ENCODE results near the gene FBXL5.

The FBXL5 gene

GRCh38 chr4:15655223-15656037, at the start of gene FBXL5:
Gene FBXL5, minus strand, starts transcription at chr4:15655357. Its CDS starts 70 bp downstream, at chr4:15655287.
- peak within 1 kb of the TSS; percentile 94 to 100 (median 99) for H3K27ac ChIP-seq
- H3K4me3 ChIP-seq = peak within 1 kb of the TSS; percentile 63 to 83 (median 73)

DNA sequence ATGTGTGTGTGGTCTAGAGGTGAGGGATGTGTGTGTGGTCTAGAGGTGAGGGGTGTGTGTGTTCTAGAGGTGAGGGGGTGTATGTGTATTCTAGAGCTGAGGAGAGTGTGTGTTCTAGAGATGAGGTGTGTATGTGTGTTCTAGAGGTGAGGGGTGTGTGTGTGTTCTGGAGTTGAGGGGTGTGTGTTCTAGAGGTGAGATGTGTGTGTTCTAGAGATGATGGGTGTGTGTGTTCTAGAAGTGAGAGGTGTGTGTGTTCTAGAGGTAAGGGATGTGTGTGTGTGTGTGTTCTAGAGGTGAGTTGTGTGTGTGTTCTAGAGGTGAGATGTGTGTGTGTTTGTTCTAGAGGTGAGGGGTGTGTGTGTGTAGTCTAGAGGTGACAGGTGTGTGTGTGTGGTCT, 49.0 kb upstream of the FBXL5 start:
- Histone ChIP-seq H3K27ac (no peak overlapping the region), H3K4me3 (no peak overlapping the region)

DNA sequence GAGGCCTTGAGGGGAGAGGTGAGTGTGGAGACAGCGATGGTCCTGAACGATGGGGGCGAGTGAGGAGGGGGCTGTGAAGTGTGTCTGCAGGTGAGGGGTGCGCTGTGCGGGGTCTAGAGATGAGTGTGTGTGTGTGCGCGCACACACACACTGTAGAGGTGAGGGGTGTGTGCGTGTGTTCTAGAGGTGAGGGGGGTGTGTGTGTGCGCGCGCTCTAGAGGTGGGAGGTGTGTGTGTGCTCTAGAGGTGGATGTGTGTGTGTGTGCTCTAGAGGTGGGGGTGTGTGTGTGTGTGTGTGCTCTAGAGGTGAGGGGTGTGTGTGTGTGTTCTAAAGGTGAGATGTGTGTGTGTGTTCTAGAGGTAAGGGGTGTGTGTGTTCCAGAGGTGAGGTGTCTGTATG, 48.3 kb upstream of the FBXL5 start:
- peak overlapping the region in 9 of 21 experiments; percentile 15 to 75 (median 57) for H3K27ac ChIP-seq
- peak overlapping the region in 6 of 7 experiments; percentile 20 to 51 (median 34) for H3K4me3 ChIP-seq

DNA sequence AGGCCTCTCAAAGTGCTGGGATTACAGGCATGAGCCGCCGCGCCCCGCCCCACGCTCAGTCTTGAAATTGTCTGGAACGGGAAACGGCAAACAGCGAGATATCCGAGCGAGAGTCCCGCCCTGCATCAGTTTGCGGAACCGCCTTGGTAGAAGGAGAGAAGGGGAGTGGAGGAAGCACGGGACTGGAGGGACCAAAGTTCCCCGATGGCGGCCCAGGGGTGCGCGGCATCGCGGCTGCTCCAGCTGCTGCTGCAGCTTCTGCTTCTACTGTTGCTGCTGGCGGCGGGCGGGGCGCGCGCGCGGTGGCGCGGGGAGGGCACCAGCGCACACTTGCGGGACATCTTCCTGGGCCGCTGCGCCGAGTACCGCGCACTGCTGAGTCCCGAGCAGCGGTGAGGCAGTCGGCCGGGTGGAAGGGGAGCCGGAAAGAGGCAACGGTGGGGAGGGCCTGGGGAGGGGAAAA, 47.8 kb upstream of the FBXL5 start, which contains the start of gene BST1:
Gene BST1, plus strand, starts transcription at position 125 of the 463 bp plus-strand sequence. Its CDS starts 80 bp downstream, at position 205.
- Histone ChIP-seq H3K27ac (peak within 1 kb of the TSS in 10 of 21 experiments; percentile 15 to 75 (median 51)), H3K4me3 (peak within 1 kb of the TSS; percentile 20 to 51 (median 33))

GRCh38 chr4:15696866-15697265, 41.7 kb upstream of the FBXL5 start:
- H3K27ac ChIP-seq = no peak overlapping the region
- H3K4me3 ChIP-seq = no peak overlapping the region

GRCh38 chr4:15695729-15696128, 40.6 kb upstream of the FBXL5 start:
- H3K4me3 ChIP-seq = no peak overlapping the region
- H3K27ac ChIP-seq = no peak overlapping the region

- H3K4me3 ChIP-seq = no peak overlapping the region
- H3K27ac ChIP-seq = no peak overlapping the region
These were observed 40.1 kb upstream of the FBXL5 start for GRCh38 chr4:15695240-15695699.

DNA sequence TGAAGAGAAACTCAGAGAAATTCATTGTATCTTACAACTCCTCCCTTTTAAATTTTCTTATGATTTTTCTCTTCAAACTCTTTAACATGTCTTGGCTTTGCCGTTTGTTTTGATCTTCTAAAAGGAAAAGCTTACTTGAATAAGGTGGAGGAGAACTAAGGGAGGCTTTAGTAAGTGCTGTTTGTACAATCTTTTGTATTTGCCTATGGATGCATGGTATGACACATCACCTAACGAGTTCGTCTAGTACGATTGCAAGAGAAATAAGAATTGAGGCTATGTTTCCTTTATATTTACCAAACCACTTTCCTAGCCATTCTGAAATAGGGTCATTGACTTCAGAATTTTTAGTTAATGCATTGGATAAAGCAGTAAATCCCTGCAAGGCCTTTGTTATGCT, 39.3 kb upstream of the FBXL5 start:
- no peak overlapping the region for H3K4me3 ChIP-seq
- H3K27ac ChIP-seq = no peak overlapping the region

GRCh38 chr4:15692602-15693001, 37.4 kb upstream of the FBXL5 start:
- Histone ChIP-seq H3K4me3 (no peak overlapping the region), H3K27ac (no peak overlapping the region)

GRCh38 chr4:15691346-15692135, 36.4 kb upstream of the FBXL5 start:
- Histone ChIP-seq H3K4me3 (no peak overlapping the region), H3K27ac (peak overlapping the region in 7 of 21 experiments; percentile 4 to 56 (median 30))

- Histone ChIP-seq H3K4me3 (no peak overlapping the region), H3K27ac (peak overlapping the region in 4 of 21 experiments; percentile 1 to 56 (median 20))
These were observed 35.1 kb upstream of the FBXL5 start for GRCh38 chr4:15690020-15690809.

DNA sequence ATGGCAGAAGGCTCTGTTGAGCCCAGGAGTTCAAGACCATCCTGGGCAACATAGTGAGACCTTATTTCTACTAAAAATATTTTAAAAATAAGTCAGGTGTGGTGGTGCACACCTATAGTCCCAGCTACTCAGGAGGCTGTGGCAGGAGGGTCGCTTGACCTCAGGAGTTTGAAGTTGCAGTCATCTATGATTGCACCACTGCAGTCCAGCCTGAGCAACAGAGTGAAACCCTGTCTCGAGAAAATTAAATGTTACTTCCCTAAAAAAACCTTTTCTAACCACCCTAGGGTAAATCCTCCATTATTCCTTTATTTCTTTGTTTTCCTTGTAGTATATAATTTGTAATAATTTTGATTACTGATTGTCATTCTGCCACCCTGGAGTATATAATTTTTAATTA, 34.4 kb upstream of the FBXL5 start:
- H3K27ac ChIP-seq = peak overlapping the region in 2 of 21 experiments; percentile 1 to 56

DNA sequence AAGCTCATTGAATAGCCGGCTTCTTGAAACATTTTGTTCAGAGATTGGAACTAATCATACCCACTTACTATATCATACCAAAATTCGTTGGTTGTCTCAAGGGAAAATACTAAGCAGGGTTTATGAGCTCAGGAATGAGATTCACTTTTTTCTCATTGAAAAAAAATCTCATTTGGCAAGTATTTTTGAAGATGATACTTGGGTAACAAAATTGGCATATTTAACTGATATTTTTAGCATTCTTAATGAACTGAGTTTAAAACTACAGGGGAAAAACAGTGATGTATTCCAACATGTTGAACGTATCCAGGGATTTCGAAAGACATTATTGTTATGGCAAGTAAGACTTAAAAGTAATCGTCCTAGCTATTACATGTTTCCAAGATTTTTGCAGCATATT, 32.9 kb upstream of the FBXL5 start:
- no peak overlapping the region for H3K27ac ChIP-seq
- H3K4me3 ChIP-seq = no peak overlapping the region

More for the DNA sequence above, 34.4 kb upstream of the FBXL5 start:
- no peak overlapping the region for H3K4me3 ChIP-seq

DNA sequence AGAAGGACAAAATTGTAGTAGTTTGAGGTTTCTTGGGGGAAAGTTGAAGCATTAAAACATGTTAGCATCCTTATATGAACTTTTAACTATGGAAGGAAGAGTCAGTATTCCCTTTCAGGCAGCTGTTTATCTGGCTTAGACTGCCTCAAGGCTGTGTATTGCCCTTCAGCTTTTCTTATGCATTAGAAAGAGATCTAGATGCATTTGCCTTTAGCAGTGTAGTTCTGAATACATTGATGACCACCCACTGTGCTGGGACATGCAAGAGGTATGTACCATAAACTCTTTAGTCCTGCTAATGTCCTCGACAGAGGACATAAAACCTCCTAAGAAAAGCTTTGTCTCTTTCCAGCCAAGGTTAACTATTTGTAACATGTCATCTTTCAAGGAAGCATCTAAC, 29.3 kb upstream of the FBXL5 start:
- Histone ChIP-seq H3K27ac (no peak overlapping the region), H3K4me3 (no peak overlapping the region)

- H3K27ac ChIP-seq = peak overlapping the region in 8 of 21 experiments; percentile 92 to 98 (median 94)
- peak overlapping the region in 2 of 7 experiments; percentile 61 to 66 for H3K4me3 ChIP-seq
These were observed 28.0 kb upstream of the FBXL5 start for GRCh38 chr4:15683143-15683495.

DNA sequence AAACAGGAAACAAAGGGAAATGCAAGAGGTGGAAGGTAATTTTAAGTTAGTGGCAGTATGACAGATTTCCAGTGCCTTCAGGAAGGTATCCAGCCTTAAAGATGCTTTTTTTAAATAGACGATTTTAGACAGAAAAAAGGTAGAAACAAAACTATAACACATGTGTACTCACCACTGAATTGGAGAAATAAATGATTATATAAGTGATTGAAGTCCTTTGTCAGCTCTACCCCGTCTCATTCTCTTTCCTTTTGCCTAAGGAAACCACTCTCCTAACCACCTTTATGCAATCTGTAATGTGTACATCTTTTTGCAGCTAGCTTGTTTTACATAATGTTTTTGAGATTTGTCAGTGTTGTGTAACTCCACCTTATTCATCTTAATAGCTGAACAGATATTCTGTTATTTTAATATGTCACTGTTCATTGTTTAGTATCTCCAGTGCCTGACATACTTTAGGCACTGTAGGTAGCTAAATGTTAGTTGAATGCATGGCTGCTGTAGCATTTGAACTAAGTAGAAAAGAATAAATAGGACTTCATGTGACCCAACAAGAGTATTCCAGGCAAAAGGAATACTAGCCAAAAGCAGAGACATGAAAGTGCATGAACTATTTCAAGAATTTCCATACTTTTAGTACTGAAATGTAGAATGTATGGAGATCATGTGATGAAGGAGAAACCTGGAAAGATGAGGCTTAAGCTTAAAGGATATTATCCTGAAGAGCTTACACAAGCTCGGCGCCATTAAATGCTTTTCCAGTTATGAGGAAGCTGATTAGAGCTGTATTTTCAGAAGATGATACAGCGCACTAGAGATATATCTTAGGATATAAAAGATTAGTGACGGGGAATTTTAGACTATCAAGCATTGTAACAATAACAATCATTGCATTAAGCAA, 27.3 kb upstream of the FBXL5 start:
- peak overlapping the region; percentile 59 to 82 (median 66) for H3K4me3 ChIP-seq
- peak overlapping the region; percentile 63 to 98 (median 93) for H3K27ac ChIP-seq

DNA sequence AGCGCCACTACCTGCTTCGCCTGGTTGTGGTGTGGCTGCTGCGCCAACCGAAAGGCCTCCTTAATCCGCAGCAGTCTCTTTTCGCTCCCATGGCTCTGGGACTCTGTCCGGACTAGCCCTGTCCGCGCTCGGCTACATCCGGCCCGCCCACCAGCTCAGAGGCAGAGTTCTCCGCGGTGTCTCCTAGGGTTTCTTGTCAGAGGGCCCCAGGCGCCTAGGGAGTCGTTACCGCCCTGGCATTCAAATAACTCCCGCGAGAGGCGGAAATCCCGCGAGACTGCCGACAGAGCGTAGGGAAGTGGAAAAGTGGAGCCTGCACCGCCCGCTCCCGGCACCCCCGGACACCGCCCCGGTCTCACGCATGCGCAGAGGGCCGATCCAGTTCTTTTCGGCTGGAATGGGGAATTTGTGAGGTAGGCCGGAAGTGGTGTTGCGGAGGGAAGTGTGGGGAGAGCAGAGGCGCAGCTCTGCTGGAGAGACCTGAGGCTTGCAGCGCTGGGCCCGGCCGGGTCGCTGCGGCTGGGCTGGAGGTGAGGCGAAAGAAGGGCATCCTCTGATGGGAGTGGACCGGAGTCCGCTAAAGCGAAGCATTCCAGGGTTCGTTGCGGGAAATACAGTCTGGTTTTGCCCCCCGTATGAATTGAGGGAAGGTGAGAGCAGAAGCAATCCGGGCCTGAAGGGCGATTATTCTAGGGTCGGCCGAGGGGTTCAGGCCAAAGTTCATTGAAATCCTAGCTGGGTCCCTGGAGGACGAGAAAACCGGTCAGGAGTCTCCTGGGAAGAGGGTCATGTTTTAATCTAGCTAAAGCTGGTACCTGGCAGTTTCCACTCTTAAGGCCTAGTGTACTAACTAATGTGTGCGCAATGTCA, 26.4 kb upstream of the FBXL5 start, which contains the start of gene FAM200B:
Gene FAM200B, plus strand, starts transcription at position 456 of the 870 bp plus-strand sequence. CDS start 5,151 bp downstream, outside the sequence.
- H3K27ac ChIP-seq = peak within 1 kb of the TSS; percentile 63 to 98 (median 93)

More for the DNA sequence above, 26.4 kb upstream of the FBXL5 start, which contains the start of gene FAM200B:
- peak within 1 kb of the TSS; percentile 59 to 82 (median 66) for H3K4me3 ChIP-seq

Data from skin epidermis (tissue), 12 donors.